IMR-90 (cell line): ENCODE results near the gene CROCC2. TPM values are rescaled to one million over a fixed set of nuclear protein-coding genes. Genes with fewer than 3 reads are reported as not detected.
A peak's percentile ranks its signal among the peaks of the same experiment; 100 is the strongest.

Source experiments
- ATAC-seq: fragments of 200-7000 bp; cut with Tn5 transposase; 2 replicates; pipeline ENCODE4 v1.9.1; 2020; ENCODE audit warnings: low read depth, mild to moderate bottlenecking, moderate library complexity
- BruUV-seq: library from RNA; stranded (reverse); fragments of 400-500 nt; replicated peaks from 2 replicates; lab custom pipeline; 2021; lab: Mats Ljungman, UMichigan
- CTCF ChIA-PET: fragments of 300-600 bp; formaldehyde crosslinking; extraction: SDS; loops from one replicate; lab custom pipeline; 2021; ENCODE audit warnings: antibody characterized with exemption; lab: Yijun Ruan, JAX
- POLR2A ChIA-PET: fragments of 300-600 bp; sonication (Branson Sonifier 250); formaldehyde crosslinking; loops from one replicate; lab custom pipeline; 2022; ENCODE audit warnings: antibody characterized with exemption; ENCODE audit not compliant: unreplicated experiment; lab: Charles Lee
- DNase-seq: peaks from one replicate; pipeline ENCODE4 v3.0.0; 2013
- H2AFZ ChIP-seq: replicated peaks from 2 replicates; pipeline ENCODE3; 2013; ENCODE audit warnings: low read length, mild to moderate bottlenecking; ENCODE audit not compliant: poor library complexity
- H2AK5ac ChIP-seq: 2 replicates; pipeline ENCODE4 v1.6.1; 2013; ENCODE audit warnings: low read depth, low read length, inconsistent platforms
- H2AK9ac ChIP-seq: replicated peaks from 2 replicates; pipeline ENCODE3; 2013; ENCODE audit warnings: mild to moderate bottlenecking, low read depth, low read length, moderate library complexity; ENCODE audit not compliant: poor library complexity
- H2BK120ac ChIP-seq: 2 replicates; pipeline ENCODE4 v1.6.1; 2013; ENCODE audit warnings: low read depth, low read length, inconsistent platforms
- H2BK15ac ChIP-seq: 3 replicates; pipeline ENCODE4 v1.6.1; 2013; ENCODE audit warnings: low read depth, low read length, inconsistent platforms
- H2BK20ac ChIP-seq: 2 replicates; pipeline ENCODE4 v1.6.1; 2013; ENCODE audit warnings: low read depth, mild to moderate bottlenecking, inconsistent platforms, low read length, moderate library complexity
- H2BK5ac ChIP-seq: 2 replicates; pipeline ENCODE4 v1.6.1; 2013; ENCODE audit warnings: mild to moderate bottlenecking, low read depth, low read length, inconsistent platforms; ENCODE audit not compliant: poor library complexity, severe bottlenecking
- H3K14ac ChIP-seq: replicated peaks from 2 replicates; pipeline ENCODE4 v1.6.1; 2013; ENCODE audit warnings: low read depth, low read length, inconsistent platforms
- H3K18ac ChIP-seq: 2 replicates; pipeline ENCODE4 v1.6.1; 2013; ENCODE audit warnings: low read depth, low read length, control low read depth
- H3K23ac ChIP-seq: 2 replicates; pipeline ENCODE4 v1.6.1; 2013; ENCODE audit warnings: low read depth, low read length, inconsistent platforms
- H3K27ac ChIP-seq: 2 replicates; pipeline ENCODE4 v1.5.1; 2013; ENCODE audit warnings: mild to moderate bottlenecking, control low read depth, low read length; ENCODE audit not compliant: insufficient read depth
- H3K27me3 ChIP-seq: 2 replicates; pipeline ENCODE4 v1.6.1; 2013; ENCODE audit warnings: low read length; ENCODE audit not compliant: control insufficient read depth, insufficient read depth
- H3K36me3 ChIP-seq: 2 replicates; pipeline ENCODE4 v1.6.1; 2013; ENCODE audit warnings: low read length, mixed read lengths; ENCODE audit not compliant: control insufficient read depth, insufficient read depth
- H3K4ac ChIP-seq: 2 replicates; pipeline ENCODE4 v1.6.1; 2013; ENCODE audit warnings: low read depth, low read length, inconsistent platforms
- H3K4me1 ChIP-seq: 2 replicates; pipeline ENCODE4 v1.6.1; 2013; ENCODE audit warnings: low read length, mixed read lengths; ENCODE audit not compliant: control insufficient read depth, insufficient read depth
- H3K4me2 ChIP-seq: 2 replicates; pipeline ENCODE4 v1.6.1; 2013; ENCODE audit warnings: low read depth, mild to moderate bottlenecking, control low read depth, low read length, moderate library complexity
- H3K4me3 ChIP-seq: 2 replicates; pipeline ENCODE4 v1.5.1; 2013; ENCODE audit warnings: low read depth, mild to moderate bottlenecking, control low read depth, low read length, moderate library complexity; ENCODE audit not compliant: insufficient read depth
- H3K56ac ChIP-seq: 2 replicates; pipeline ENCODE4 v1.6.1; 2013; ENCODE audit warnings: low read length, inconsistent platforms; ENCODE audit not compliant: insufficient read depth; ENCODE audit errors: extremely low read depth
- H3K79me1 ChIP-seq, 2 experiments: 2 replicates each; pipeline ENCODE4 v1.6.1; 2013; ENCODE audit warnings: low read length in 2 of 2, inconsistent platforms in 1 of 2, low read depth in 1 of 2
- H3K9ac ChIP-seq: 2 replicates; pipeline ENCODE4 v1.6.1; 2013; ENCODE audit warnings: low read depth, low read length, control low read depth
- H3K9me1 ChIP-seq: 2 replicates; pipeline ENCODE4 v1.6.1; 2013; ENCODE audit warnings: low read length, inconsistent platforms; ENCODE audit not compliant: insufficient read depth
- H3K9me3 ChIP-seq: 2 replicates; pipeline ENCODE4 v1.6.1; 2013; ENCODE audit warnings: low read length; ENCODE audit not compliant: control insufficient read depth, insufficient read depth
- H4K20me1 ChIP-seq: 2 replicates; pipeline ENCODE4 v1.6.1; 2013; ENCODE audit warnings: low read length, inconsistent platforms; ENCODE audit not compliant: insufficient read depth
- H4K5ac ChIP-seq: 2 replicates; pipeline ENCODE4 v1.6.1; 2013; ENCODE audit warnings: mild to moderate bottlenecking, low read depth, low read length, control low read depth
- H4K8ac ChIP-seq, 2 experiments: 2 replicates each; pipeline ENCODE4 v1.6.1; 2013; ENCODE audit warnings: low read depth in 2 of 2, low read length in 2 of 2, control low read depth in 1 of 2, inconsistent platforms in 1 of 2
- H4K91ac ChIP-seq: 2 replicates; pipeline ENCODE4 v1.6.1; 2013; ENCODE audit warnings: low read depth, low read length, inconsistent platforms; ENCODE audit not compliant: insufficient read depth
- BHLHE40 ChIP-seq: fragments of 150-350 bp; IDR thresholded peaks from 2 replicates; pipeline ENCODE4 v1.6.1; 2016; ENCODE audit warnings: mild to moderate bottlenecking, low read depth, low read length
- CHD1 ChIP-seq: IDR thresholded peaks from 2 replicates; pipeline ENCODE4 v1.6.1; 2012; ENCODE audit warnings: low read depth, low read length, improper control_type of control experiment
- CTCF ChIP-seq: conservative IDR thresholded peaks from 2 replicates; pipeline ENCODE4 v1.5.1; 2012; ENCODE audit warnings: mild to moderate bottlenecking, low read depth, low read length, improper control_type of control experiment
- ELK1 ChIP-seq: fragments of 150-350 bp; IDR thresholded peaks from 2 replicates; pipeline ENCODE4 v1.6.1; 2016; ENCODE audit warnings: low read depth, mild to moderate bottlenecking, low read length, moderate library complexity, borderline replicate concordance
- FOS ChIP-seq: fragments of 150-350 bp; IDR thresholded peaks from 2 replicates; pipeline ENCODE4 v1.6.1; 2016; ENCODE audit warnings: low read depth, low read length
- MAFK ChIP-seq: IDR thresholded peaks from 2 replicates; pipeline ENCODE4 v1.6.1; 2012; ENCODE audit warnings: low read depth, low read length, improper control_type of control experiment
- MAZ ChIP-seq: IDR thresholded peaks from 2 replicates; pipeline ENCODE4 v1.6.1; 2012; ENCODE audit warnings: low read depth, mild to moderate bottlenecking, low read length, improper control_type of control experiment, moderate library complexity, borderline replicate concordance
- POLR2A ChIP-seq: IDR thresholded peaks from 2 replicates; pipeline ENCODE4 v1.6.1; 2012; ENCODE audit warnings: mild to moderate bottlenecking, low read depth, low read length
- RCOR1 ChIP-seq: IDR thresholded peaks from 2 replicates; pipeline ENCODE4 v1.6.1; 2012; ENCODE audit warnings: mild to moderate bottlenecking, low read length, improper control_type of control experiment; ENCODE audit not compliant: insufficient replicate concordance
- RFX5 ChIP-seq: IDR thresholded peaks from 2 replicates; pipeline ENCODE4 v1.8.0; 2012; ENCODE audit warnings: low read depth, mild to moderate bottlenecking, low read length, moderate library complexity
- SMC3 ChIP-seq: fragments of 150-350 bp; IDR thresholded peaks from 2 replicates; pipeline ENCODE4 v1.6.1; 2016; ENCODE audit warnings: low read depth, mild to moderate bottlenecking, antibody characterized with exemption, low read length, moderate library complexity
- USF2 ChIP-seq: fragments of 150-350 bp; IDR thresholded peaks from 2 replicates; pipeline ENCODE4 v1.6.1; 2017; ENCODE audit warnings: mild to moderate bottlenecking, antibody characterized with exemption, low read length, low read depth
- WGBS, 2 experiments: methylation state at CpG; one replicate each; pipeline versions ENCODE4 v1.1.5 to v1.1.7; 2013; ENCODE audit warnings: missing lambda C conversion rate in 2 of 2; ENCODE audit not compliant: insufficient read length in 1 of 2; ENCODE audit errors: extremely low coverage in 2 of 2; 5-methylcytosine and 5-hydroxymethylcytosine counted together
- dilution Hi-C: fragments of 300-500 bp; cut with HindIII; formaldehyde crosslinking; loops from one replicate; pipeline ENCODE4 v1.14.3; 2018; ENCODE audit warnings: low sequenced_read_pairs; ENCODE audit not compliant: unreplicated experiment
- in situ Hi-C: fragments of 300-500 bp; cut with MboI; formaldehyde crosslinking; loops from 3 replicates; pipeline ENCODE4 v1.14.3; 2019; ENCODE audit warnings: low sequenced_read_pairs, inconsistent platforms, mixed read lengths
- intact Hi-C: fragments of 100-400 bp; cut with micrococcal nuclease; formaldehyde crosslinking; loops from 2 replicates; pipeline ENCODE4 v1.10.0; 2022
- polyA plus RNA-seq, 3 experiments: library from polyadenylated mRNA; depleted of rRNA; stranded (reverse); fragments of >200 nt; gene quantifications; 2 replicates each; pipeline ENCODE4 v1.2.3, GENCODE V29; 2012; ENCODE audit warnings: low replicate concordance in 1 of 3
- total RNA-seq: library from RNA; depleted of rRNA; stranded (reverse); fragments of >200 nt; gene quantifications from 2 replicates; pipeline ENCODE4 v1.2.3, GENCODE V29; 2012

The CROCC2 gene
- total and polyA plus RNA-seq, 2 of the 4 experiments (the other 2 are of a cell fraction): not detected

- no TSS peak for BruUV-seq
- H3K9me1 ChIP-seq: no peaks in the 10 kb centered on the region
- H2AFZ ChIP-seq: peak overlapping the region; percentile 21
- H3K23ac ChIP-seq: no peak overlapping the region
- H3K4me2 ChIP-seq: no peak overlapping the region
- H4K20me1 ChIP-seq: no peaks in the 10 kb centered on the region
- WGBS, 2 experiments: 69% methylated on average over 5 of the region's 23 CpGs; no CpG with 5 or more reads in 1 of the 2 experiments
- no peak overlapping the region for H4K8ac ChIP-seq
- no peak overlapping the region for H3K4me3 ChIP-seq
- H2BK20ac ChIP-seq: no peak overlapping the region
- H3K4ac ChIP-seq: no peak overlapping the region
- CTCF ChIA-PET: no interaction called here
- H3K9me3 ChIP-seq: peaks cover 9% of the 10 kb centered on the region
- no peak for TF ChIP-seq ELK1
- TF ChIP-seq RFX5: no peak
- TF ChIP-seq POLR2A: no peak
- no peak for TF ChIP-seq RCOR1
- TF ChIP-seq USF2: no peak
- TF ChIP-seq BHLHE40: no peak
- TF ChIP-seq SMC3: no peak
- TF ChIP-seq FOS: no peak
- TF ChIP-seq CTCF: no peak
- no peak for TF ChIP-seq MAFK
- TF ChIP-seq CHD1: no peak
- no peak for TF ChIP-seq MAZ
- H3K14ac ChIP-seq: no peak overlapping the region
- no peak for ATAC-seq
- H3K27me3 ChIP-seq: peaks cover 27% of the 10 kb centered on the region
- H2BK15ac ChIP-seq: no peak overlapping the region
- H4K91ac ChIP-seq: no peak overlapping the region
- POLR2A ChIA-PET: no interaction called here
- H3K27ac ChIP-seq: no peak overlapping the region
- H2AK5ac ChIP-seq: no peak overlapping the region
- H2AK9ac ChIP-seq: no peak overlapping the region
- H3K18ac ChIP-seq: no peak overlapping the region
- no peak for DNase-seq
- no peak overlapping the region for H3K9ac ChIP-seq
- intact Hi-C loops: no loop called here
- no peaks in the 10 kb centered on the region for H3K36me3 ChIP-seq
- no peak overlapping the region for H4K5ac ChIP-seq
- no peak overlapping the region for H2BK5ac ChIP-seq
- no peak overlapping the region for H2BK120ac ChIP-seq
- in situ Hi-C loops: no loop called here
- H3K79me1 ChIP-seq: no peaks in the 10 kb centered on the region
- H3K4me1 ChIP-seq: no peaks in the 10 kb centered on the region
- H3K56ac ChIP-seq: no peak overlapping the region
- dilution Hi-C loops: no loop called here
These were observed 28.0 kb downstream of the CROCC2 start for GRCh38 chr2:240933966-240934700.
